ENCODE data around the gene PAXIP1. TPM values are rescaled to one million over a fixed set of nuclear protein-coding genes. Genes with fewer than 3 reads are reported as not detected.

Gene PAXIP1
- total and polyA plus RNA-seq, 9 donors: 7.9 to 14.9 (median 10.3) TPM

DNA sequence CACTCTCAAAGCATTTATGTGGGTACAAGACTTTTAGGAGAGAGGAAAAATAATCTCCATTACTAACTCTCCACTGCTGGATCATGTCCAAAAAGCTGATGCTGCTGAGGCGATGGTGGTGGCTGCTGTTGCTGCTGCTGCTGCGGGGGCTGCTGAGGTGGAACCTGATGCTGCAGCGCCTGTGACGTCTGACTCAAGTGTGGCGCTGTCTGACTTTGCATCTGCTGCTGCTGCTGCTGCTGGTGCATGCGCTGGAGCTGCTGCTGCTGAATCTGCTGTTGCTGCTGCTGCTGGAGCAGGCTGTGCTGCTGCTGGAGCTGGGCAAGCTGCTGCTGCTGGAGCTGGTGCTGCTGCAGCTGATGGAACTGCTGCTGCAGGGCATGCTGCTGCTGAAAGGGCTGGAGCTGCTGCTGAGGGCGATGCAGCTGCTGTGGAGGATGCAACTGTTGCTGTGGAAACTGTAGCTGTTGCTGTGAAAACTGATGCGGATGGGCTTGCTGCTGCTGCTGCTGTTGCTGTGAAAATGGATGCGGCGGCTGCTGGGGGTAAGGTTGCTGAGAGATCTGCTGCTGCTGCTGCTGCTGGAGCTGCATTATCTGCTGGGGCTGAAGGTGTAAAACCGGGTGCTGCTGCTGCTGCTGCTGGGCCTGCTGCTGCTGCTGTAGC lies 34.5 kb downstream of the PAXIP1 start:
- no peak for DNase-seq
- no peaks in the 10 kb centered on the region for H3K9me3 ChIP-seq
- no peak overlapping the region for H3K27ac ChIP-seq
- H3K4me1 ChIP-seq (ENCODE audit: insufficient read depth): no peaks in the 10 kb centered on the region
- WGBS, 3 donors: 79 to 87% (median 84%) methylated on average over 11 of the region's 11 CpGs
- no peaks in the 10 kb centered on the region for H3K27me3 ChIP-seq
- no peak for TF ChIP-seq CTCF (IDR thresholded peaks at IDR 0.05)
- TF ChIP-seq POLR2A (IDR thresholded peaks at IDR 0.05): no peak
- no peak for TF ChIP-seq EP300 (IDR thresholded peaks at IDR 0.05)
- H3K4me3 ChIP-seq: no peak overlapping the region
- no peaks in the 10 kb centered on the region for H3K36me3 ChIP-seq
- intact Hi-C loops (cut with DNase I): no loop called here

DNA sequence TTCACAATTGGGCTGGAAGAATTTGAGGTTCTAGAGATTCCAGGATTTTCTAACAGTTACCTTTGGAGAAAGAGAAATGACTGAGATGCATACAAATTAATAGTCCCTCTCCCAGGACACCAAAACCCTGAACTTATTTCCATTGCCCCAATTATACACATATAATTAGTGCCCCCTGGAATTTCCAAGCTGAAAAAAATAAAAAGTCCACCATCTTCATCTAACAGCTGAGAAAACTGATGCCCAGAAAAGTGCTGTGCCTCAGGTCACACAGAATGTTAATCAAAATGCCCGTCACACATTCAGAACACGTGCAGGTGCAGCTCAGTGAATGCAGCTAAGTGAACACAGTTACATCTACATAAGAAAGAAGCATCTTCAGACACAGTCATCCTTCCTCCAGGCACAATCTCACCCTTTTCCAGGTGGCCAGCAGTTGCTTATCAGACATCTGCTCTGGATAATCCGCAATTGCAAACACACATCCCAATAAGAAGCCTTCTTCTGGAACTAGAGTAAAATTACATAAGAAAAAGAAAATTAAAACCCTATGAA lies 35.4 kb downstream of the PAXIP1 start:
- no peak for DNase-seq
- Histone ChIP-seq H3K36me3 (no peaks in the 10 kb centered on the region), H3K9me3 (no peaks in the 10 kb centered on the region), H3K27me3 (no peaks in the 10 kb centered on the region), H3K4me1 (ENCODE audit: insufficient read depth) (no peaks in the 10 kb centered on the region), H3K27ac (no peak overlapping the region), H3K4me3 (no peak overlapping the region)
- 88 to 97% (median 89%) methylated on average over 3 of the region's 3 CpGs for WGBS, 3 donors
- intact Hi-C loops (cut with DNase I): no loop called here
- no peak for TF ChIP-seq CTCF (IDR thresholded peaks at IDR 0.05)
- TF ChIP-seq EP300 (IDR thresholded peaks at IDR 0.05): no peak
- TF ChIP-seq POLR2A (IDR thresholded peaks at IDR 0.05): no peak

DNA sequence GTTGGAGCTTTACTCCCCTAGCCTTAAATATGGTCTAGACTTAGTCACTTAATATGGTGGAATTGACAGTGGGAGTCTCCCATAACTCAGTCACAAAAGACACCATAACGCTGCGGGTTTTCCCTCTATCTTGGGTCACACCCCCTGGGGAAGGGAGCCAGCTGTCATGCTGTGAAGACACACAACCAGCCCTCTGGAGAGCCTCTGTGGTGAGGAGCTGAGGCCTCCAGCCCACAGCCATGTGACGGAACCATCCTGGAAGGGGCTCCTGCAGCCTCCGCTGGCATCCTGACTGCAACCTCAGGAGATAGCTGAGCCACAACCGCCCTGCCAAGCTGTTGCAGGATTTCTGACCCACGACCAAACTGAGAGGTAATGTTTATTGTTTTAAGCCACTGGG lies 37.9 kb downstream of the PAXIP1 start:
- intact Hi-C loops (cut with DNase I): no loop called here

DNA sequence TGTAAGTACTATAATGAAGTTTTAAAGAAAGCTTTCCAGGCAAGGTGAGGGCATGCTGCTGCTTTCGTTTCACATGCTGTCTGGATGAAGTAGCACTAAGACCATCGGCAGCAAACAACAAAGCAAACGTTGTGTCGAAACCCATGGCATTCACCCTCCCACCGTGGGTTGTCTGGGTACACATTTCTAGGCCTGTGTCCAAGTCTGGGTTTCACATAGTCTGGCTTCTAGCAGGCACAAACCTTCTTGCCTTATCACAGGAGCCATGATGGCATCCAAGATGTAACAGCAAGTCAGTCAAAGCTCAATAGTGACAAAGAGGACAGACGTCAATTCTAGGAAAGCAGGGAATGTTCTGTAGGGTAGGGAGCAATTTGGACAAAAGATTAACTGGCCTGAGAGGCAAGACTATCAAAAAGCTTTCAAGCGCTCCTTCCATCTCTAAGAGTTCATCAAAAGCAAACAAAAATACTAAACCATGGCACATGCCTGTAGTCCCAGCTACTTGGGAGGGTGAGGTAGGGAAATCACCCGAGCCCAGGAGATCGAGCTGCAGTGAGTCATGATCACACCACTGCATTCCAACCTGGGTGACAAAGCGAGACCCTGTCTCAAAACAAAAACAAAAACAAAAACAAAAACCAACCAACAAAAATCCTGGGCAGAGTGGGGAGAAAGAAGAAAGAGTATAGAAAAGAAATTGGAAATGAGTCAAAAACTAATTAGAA lies 42.7 kb downstream of the PAXIP1 start:
- WGBS, 3 donors: 87 to 94% (median 87%) methylated on average over 10 of the region's 10 CpGs
- Histone ChIP-seq H3K36me3 (no peaks in the 10 kb centered on the region), H3K4me1 (ENCODE audit: insufficient read depth) (no peaks in the 10 kb centered on the region), H3K4me3 (no peak overlapping the region), H3K9me3 (no peaks in the 10 kb centered on the region), H3K27me3 (no peaks in the 10 kb centered on the region), H3K27ac (no peak overlapping the region)
- DNase-seq: no peak
- intact Hi-C loops (cut with DNase I): no loop called here
- TF ChIP-seq EP300 (IDR thresholded peaks at IDR 0.05) (no peak), POLR2A (IDR thresholded peaks at IDR 0.05) (no peak), CTCF (IDR thresholded peaks at IDR 0.05) (no peak)

More for the DNA sequence above, 37.9 kb downstream of the PAXIP1 start:
- no peaks in the 10 kb centered on the region for H3K36me3 ChIP-seq
- no peaks in the 10 kb centered on the region for H3K4me1 ChIP-seq (ENCODE audit: insufficient read depth)
- no peaks in the 10 kb centered on the region for H3K9me3 ChIP-seq
- no peaks in the 10 kb centered on the region for H3K27me3 ChIP-seq
- H3K4me3 ChIP-seq: no peak overlapping the region
- no peak overlapping the region for H3K27ac ChIP-seq
- 69 to 78% (median 74%) methylated on average over 6 of the region's 6 CpGs for WGBS, 3 donors
- no peak for DNase-seq
- TF ChIP-seq CTCF (IDR thresholded peaks at IDR 0.05): no peak
- no peak for TF ChIP-seq POLR2A (IDR thresholded peaks at IDR 0.05)
- no peak for TF ChIP-seq EP300 (IDR thresholded peaks at IDR 0.05)

Measured in ovary (tissue), 9 donors.